Embryonic facial prominence (tissue), 1 donor: ENCODE data around the gene PCSK1N.

Source experiments
- DNase-seq: peaks from one replicate; pipeline ENCODE4 v3.0.0-alpha.2; 2016; ENCODE audit errors: extremely low spot score

PCSK1N gene

GRCh38 chrX:48789366-48790220, 45.8 kb downstream of the PCSK1N start:
- no peak for DNase-seq

- no peak for DNase-seq
Observed at GRCh38 chrX:48787505-48788443, 47.6 kb downstream of the PCSK1N start.

GRCh38 chrX:48786825-48787504, 48.4 kb downstream of the PCSK1N start:
- no peak for DNase-seq

GRCh38 chrX:48786341-48786800, 49.0 kb downstream of the PCSK1N start, which contains the start of gene GATA1:
Gene GATA1, plus strand, starts transcription at chrX:48786590. Its CDS starts 4,520 bp downstream, at chrX:48791110.
- no peak for DNase-seq

GRCh38 chrX:48785540-48786214, 49.7 kb downstream of the PCSK1N start:
- no peak for DNase-seq

- no peak for DNase-seq
Observed at GRCh38 chrX:48785186-48785539, 50.2 kb downstream of the PCSK1N start.

- no peak for DNase-seq
Observed at GRCh38 chrX:48784726-48785125, 50.7 kb downstream of the PCSK1N start.

GRCh38 chrX:48782795-48783194, 52.6 kb downstream of the PCSK1N start:
- no peak for DNase-seq

GRCh38 chrX:48782216-48782615, 53.2 kb downstream of the PCSK1N start:
- no peak for DNase-seq

- no peak for DNase-seq
Observed at GRCh38 chrX:48781705-48782104, 53.7 kb downstream of the PCSK1N start.
